ENCODE measurements around the gene ACSF3. TPM values are rescaled to one million over a fixed set of nuclear protein-coding genes. Genes with fewer than 3 reads are reported as not detected.

The ACSF3 gene
- total and polyA plus RNA-seq, 2 of the 4 experiments (the other 2 are of a cell fraction): 9.5 to 14.2 TPM

GRCh38 chr16:89121691-89122321 is 28.2 kb downstream of the ACSF3 start:
- DNase-seq: no peak
- no peaks in the 10 kb centered on the region for H3K4me1 ChIP-seq (ENCODE audit: control insufficient read depth, insufficient read depth, low read length)
- no peak overlapping the region for H3K14ac ChIP-seq (replicated peaks; ENCODE audit: low read depth, low read length)
- TF ChIP-seq RCOR1 (IDR thresholded peaks at IDR 0.05; ENCODE audit: insufficient replicate concordance, low read length): no peak
- TF ChIP-seq BHLHE40 (IDR thresholded peaks at IDR 0.05; ENCODE audit: low read depth, low read length): no peak
- no peak for TF ChIP-seq FOS (IDR thresholded peaks at IDR 0.05; ENCODE audit: low read depth, low read length)
- TF ChIP-seq CHD1 (IDR thresholded peaks at IDR 0.05; ENCODE audit: low read depth, low read length): no peak
- no peak for TF ChIP-seq SMC3 (IDR thresholded peaks at IDR 0.05; ENCODE audit: low read depth, low read length)
- TF ChIP-seq NFE2L2 (IDR thresholded peaks at IDR 0.05; ENCODE audit: low read depth, low read length): no peak
- TF ChIP-seq RFX5 (IDR thresholded peaks at IDR 0.05; ENCODE audit: low read depth, low read length): no peak
- TF ChIP-seq MXI1 (IDR thresholded peaks at IDR 0.05; ENCODE audit: borderline replicate concordance, low read depth, low read length): no peak
- no peak for TF ChIP-seq USF2 (IDR thresholded peaks at IDR 0.05; ENCODE audit: low read depth, low read length)
- no peak for TF ChIP-seq RAD21 (IDR thresholded peaks at IDR 0.05; ENCODE audit: low read length)
- TF ChIP-seq CEBPB (IDR thresholded peaks at IDR 0.05; ENCODE audit: low read depth, low read length): no peak
- TF ChIP-seq CTCF (conservative IDR thresholded peaks at IDR 0.05; ENCODE audit: low read depth, low read length): no peak
- no peak for TF ChIP-seq MAFK (IDR thresholded peaks at IDR 0.05; ENCODE audit: low read depth, low read length)
- TF ChIP-seq ELK1 (IDR thresholded peaks at IDR 0.05; ENCODE audit: borderline replicate concordance, low read depth, low read length): no peak
- TF ChIP-seq POLR2A (IDR thresholded peaks at IDR 0.05; ENCODE audit: low read depth, low read length): no peak
- TF ChIP-seq MAZ (IDR thresholded peaks at IDR 0.05; ENCODE audit: borderline replicate concordance, low read depth, low read length): no peak
- H2AK9ac ChIP-seq (replicated peaks; ENCODE audit: low read depth, low read length, poor library complexity): no peak overlapping the region
- H4K20me1 ChIP-seq (ENCODE audit: insufficient read depth, low read length): no peaks in the 10 kb centered on the region; the same call in 1 of the 2 replicates
- no peak overlapping the region for H3K4me3 ChIP-seq (ENCODE audit: insufficient read depth, low read depth, low read length)
- no peak overlapping the region for H2BK5ac ChIP-seq (ENCODE audit: low read depth, low read length, poor library complexity, severe bottlenecking)
- 97% methylated on average over 11 of the region's 24 CpGs; no CpG with 5 or more reads in 1 of the 2 experiments for WGBS, 2 experiments (ENCODE audit: extremely low coverage in 2 of 2, insufficient read length in 1 of 2)
- H3K79me1 ChIP-seq (ENCODE audit: low read depth in 1 of 2, low read length in 2 of 2): peaks cover 3 to 5% of the 10 kb centered on the region in 2 experiments; a peak in 2 of 4 replicates
- no peak overlapping the region for H2BK120ac ChIP-seq (ENCODE audit: low read depth, low read length)
- dilution Hi-C loops (cut with HindIII; ENCODE audit: low sequenced_read_pairs, unreplicated experiment): no loop called here
- intact Hi-C loops (cut with micrococcal nuclease): no loop called here
- H2BK20ac ChIP-seq (ENCODE audit: low read depth, low read length): no peak overlapping the region
- H3K18ac ChIP-seq (ENCODE audit: low read depth, low read length): no peak overlapping the region
- BruUV-seq (replicated peaks): no TSS peak
- H3K27ac ChIP-seq (ENCODE audit: insufficient read depth, low read length): no peak overlapping the region
- no peak overlapping the region for H2BK15ac ChIP-seq (ENCODE audit: low read depth, low read length)
- no peak overlapping the region for H4K5ac ChIP-seq (ENCODE audit: low read depth, low read length)
- H3K56ac ChIP-seq (ENCODE audit: extremely low read depth, insufficient read depth, low read length): no peak overlapping the region
- no peak overlapping the region for H3K23ac ChIP-seq (ENCODE audit: low read depth, low read length)
- H3K9me1 ChIP-seq (ENCODE audit: insufficient read depth, low read length): peaks cover 8% of the 10 kb centered on the region
- no peak overlapping the region for H4K91ac ChIP-seq (ENCODE audit: insufficient read depth, low read depth, low read length)
- no peak overlapping the region for H3K9ac ChIP-seq (ENCODE audit: low read depth, low read length)
- ChIA-PET CTCF (no interaction called here), POLR2A (ENCODE audit: unreplicated experiment) (no interaction called here)
- no peaks in the 10 kb centered on the region for H3K27me3 ChIP-seq (ENCODE audit: control insufficient read depth, insufficient read depth, low read length)
- H3K4me2 ChIP-seq (ENCODE audit: low read depth, low read length): no peak overlapping the region
- ATAC-seq (ENCODE audit: low read depth): no peak
- peaks cover 56% of the 10 kb centered on the region for H3K36me3 ChIP-seq (ENCODE audit: control insufficient read depth, insufficient read depth, low read length)
- H2AFZ ChIP-seq (replicated peaks; ENCODE audit: low read length, poor library complexity): no peak overlapping the region
- no peak overlapping the region for H3K4ac ChIP-seq (ENCODE audit: low read depth, low read length)
- in situ Hi-C loops (cut with MboI; ENCODE audit: low sequenced_read_pairs): no loop called here
- no peak overlapping the region for H4K8ac ChIP-seq (ENCODE audit: low read depth in 2 of 2, low read length in 2 of 2)
- peaks cover 2% of the 10 kb centered on the region for H3K9me3 ChIP-seq (ENCODE audit: control insufficient read depth, insufficient read depth, low read length)
- H2AK5ac ChIP-seq (ENCODE audit: low read depth, low read length): no peak overlapping the region
